Calu3 (cell line): ENCODE data around the gene AKNAD1. TPM values are rescaled to one million over a fixed set of nuclear protein-coding genes. Genes with fewer than 3 reads are reported as not detected.

Experiments used
- BruUV-seq: library from RNA; stranded (reverse); fragments of 400-500 nt; replicated peaks from 2 replicates; lab custom pipeline; 2021; lab: Mats Ljungman, UMichigan
- CTCF ChIA-PET: fragments of 300-600 bp; sonication (Branson Sonifier 250); formaldehyde crosslinking; loops from one replicate; lab custom pipeline; 2022; ENCODE audit warnings: antibody characterized with exemption; lab: Charles Lee
- DNase-seq: peaks from one replicate; pipeline ENCODE4 v3.0.0; 2022
- H3K27ac Mint-ChIP-seq: one replicate; pipeline ENCODE4 v1.8.0; 2022; ENCODE audit warnings: mixed read lengths; ENCODE audit not compliant: unreplicated experiment
- H3K27me3 Mint-ChIP-seq: one replicate; pipeline ENCODE4 v1.8.0; 2022; ENCODE audit warnings: mixed read lengths; ENCODE audit not compliant: unreplicated experiment
- H3K36me3 Mint-ChIP-seq: one replicate; pipeline ENCODE4 v1.8.0; 2022; ENCODE audit warnings: mild to moderate bottlenecking, moderate library complexity, mixed read lengths; ENCODE audit not compliant: insufficient read depth, unreplicated experiment
- H3K4me1 Mint-ChIP-seq: one replicate; pipeline ENCODE4 v1.8.0; 2022; ENCODE audit warnings: mild to moderate bottlenecking, low read depth, mixed read lengths; ENCODE audit not compliant: unreplicated experiment
- H3K4me3 Mint-ChIP-seq: one replicate; pipeline ENCODE4 v1.8.0; 2022; ENCODE audit warnings: mild to moderate bottlenecking, low read depth, moderate library complexity, mixed read lengths; ENCODE audit not compliant: unreplicated experiment
- H3K9me3 Mint-ChIP-seq: one replicate; pipeline ENCODE4 v1.8.0; 2022; ENCODE audit warnings: low read depth, mixed read lengths; ENCODE audit not compliant: unreplicated experiment
- CTCF ChIP-seq: fragments of 200-600 bp; IDR thresholded peaks from one replicate; pipeline ENCODE4 v1.8.0; 2022; ENCODE audit warnings: antibody characterized with exemption; ENCODE audit not compliant: unreplicated experiment
- intact Hi-C: fragments of 100-400 bp; cut with micrococcal nuclease; formaldehyde crosslinking; loops from one replicate; pipeline ENCODE4 v1.10.0; 2022; ENCODE audit not compliant: unreplicated experiment
- total RNA-seq: library from RNA; stranded (reverse); gene quantifications from 2 replicates; pipeline ENCODE4 v1.2.3, GENCODE V29; 2022

Gene AKNAD1
- total RNA-seq, 1 experiment from 2014 or later = not detected

- no peaks in the 10 kb centered on the region for H3K9me3 Mint-ChIP-seq
- peaks cover 10% of the 10 kb centered on the region for H3K27me3 Mint-ChIP-seq
- CTCF ChIA-PET = interaction anchor here (0.6 to 1.1 kb wide), 2 partner anchors 59 to 72 kb away, joined by 5 to 6 read pairs; no protein-coding TSS in a partner anchor
- DNase-seq = no peak
- no peak for TF ChIP-seq CTCF
- H3K27ac Mint-ChIP-seq = no peak overlapping the region
- no TSS peak for BruUV-seq
- no peak overlapping the region for H3K4me3 Mint-ChIP-seq
- intact Hi-C loops = no loop called here
- H3K36me3 Mint-ChIP-seq = peaks cover 4% of the 10 kb centered on the region
- peaks cover 13% of the 10 kb centered on the region for H3K4me1 Mint-ChIP-seq
These were observed 30.7 kb downstream of the AKNAD1 start for GRCh38 chr1:108826081-108826635.

- no peaks in the 10 kb centered on the region for H3K9me3 Mint-ChIP-seq
- H3K4me1 Mint-ChIP-seq = no peaks in the 10 kb centered on the region
- H3K4me3 Mint-ChIP-seq = no peak overlapping the region
- CTCF ChIA-PET = no interaction called here
- no peaks in the 10 kb centered on the region for H3K36me3 Mint-ChIP-seq
- intact Hi-C loops = no loop called here
- no peak for DNase-seq
- H3K27ac Mint-ChIP-seq = no peak overlapping the region
- peaks cover 10% of the 10 kb centered on the region for H3K27me3 Mint-ChIP-seq
- TF ChIP-seq CTCF = no peak
- no TSS peak for BruUV-seq
These were observed 32.8 kb downstream of the AKNAD1 start for GRCh38 chr1:108824051-108824450.

- H3K27me3 Mint-ChIP-seq = peaks cover 10% of the 10 kb centered on the region
- CTCF ChIA-PET = no interaction called here
- H3K4me3 Mint-ChIP-seq = no peak overlapping the region
- no peaks in the 10 kb centered on the region for H3K4me1 Mint-ChIP-seq
- H3K9me3 Mint-ChIP-seq = no peaks in the 10 kb centered on the region
- BruUV-seq = no TSS peak
- no peaks in the 10 kb centered on the region for H3K36me3 Mint-ChIP-seq
- no peak for DNase-seq
- no peak for TF ChIP-seq CTCF
- intact Hi-C loops = no loop called here
- H3K27ac Mint-ChIP-seq = no peak overlapping the region
These were observed 33.3 kb downstream of the AKNAD1 start for GRCh38 chr1:108823632-108824031.

GRCh38 chr1:108819878-108820277, 37.0 kb downstream of the AKNAD1 start:
- BruUV-seq = no TSS peak
- peaks cover 10% of the 10 kb centered on the region for H3K27me3 Mint-ChIP-seq
- H3K36me3 Mint-ChIP-seq = no peaks in the 10 kb centered on the region
- intact Hi-C loops = no loop called here
- H3K9me3 Mint-ChIP-seq = no peaks in the 10 kb centered on the region
- no peak overlapping the region for H3K4me3 Mint-ChIP-seq
- CTCF ChIA-PET = no interaction called here
- TF ChIP-seq CTCF = no peak
- no peak overlapping the region for H3K27ac Mint-ChIP-seq
- DNase-seq = no peak
- H3K4me1 Mint-ChIP-seq = peaks cover 7% of the 10 kb centered on the region
